CD1c-positive myeloid dendritic cell (primary cell): Measurements from ENCODE around the gene RGS9.
"Not testable (repeated sequence)": the region's sequence is repeated elsewhere in the genome, so short reads cannot be mapped to it uniquely, and the experiment has no call there.

ENCODE experiments used
- DNase-seq: peaks from one replicate; pipeline ENCODE4 v3.0.0-alpha.2; 2016; ENCODE audit errors: extremely low spot score

The RGS9 gene

GRCh38 chr17:65183736-65184135 is 46.6 kb downstream of the RGS9 start:
- DNase-seq = no peak

GRCh38 chr17:65184235-65184959 is 47.2 kb downstream of the RGS9 start:
- no peak for DNase-seq

- DNase-seq = no peak
These were observed 47.9 kb downstream of the RGS9 start for GRCh38 chr17:65185062-65185461.

GRCh38 chr17:65185668-65186382 is 48.7 kb downstream of the RGS9 start:
- no peak for DNase-seq

- DNase-seq = no peak
These were observed 53.4 kb downstream of the RGS9 start for GRCh38 chr17:65190467-65191097.

GRCh38 chr17:65191811-65192740 is 54.9 kb downstream of the RGS9 start:
- no peak for DNase-seq

GRCh38 chr17:65193305-65193704 is 56.1 kb downstream of the RGS9 start:
- no peak for DNase-seq

GRCh38 chr17:65193716-65194293 is 56.6 kb downstream of the RGS9 start:
- no peak for DNase-seq

- no peak for DNase-seq
These were observed 57.6 kb downstream of the RGS9 start for GRCh38 chr17:65194670-65195334.

GRCh38 chr17:65195716-65196115 is 58.5 kb downstream of the RGS9 start:
- no peak for DNase-seq

- no peak for DNase-seq
These were observed 59.4 kb downstream of the RGS9 start for GRCh38 chr17:65196617-65197016.

GRCh38 chr17:65197201-65197600 is 60.0 kb downstream of the RGS9 start:
- no peak for DNase-seq

- peak; percentile 75 for DNase-seq
These were observed 61.6 kb downstream of the RGS9 start for GRCh38 chr17:65198653-65199382.

GRCh38 chr17:65201331-65201730 is 64.2 kb downstream of the RGS9 start:
- no peak for DNase-seq

GRCh38 chr17:65202844-65203571 is 65.8 kb downstream of the RGS9 start:
- peak; percentile 87 for DNase-seq

- DNase-seq = no peak
These were observed 66.8 kb downstream of the RGS9 start for GRCh38 chr17:65204001-65204400.

GRCh38 chr17:65205655-65206054 is 68.5 kb downstream of the RGS9 start:
- no peak for DNase-seq

GRCh38 chr17:65207448-65207847 is 70.3 kb downstream of the RGS9 start:
- DNase-seq = not testable (repeated sequence)

- DNase-seq = no peak
These were observed 71.5 kb downstream of the RGS9 start for GRCh38 chr17:65208717-65209116.
